Effector memory CD4-positive, alpha-beta T cell (primary cell): ENCODE data around the gene NLRP7.
"Not testable (repeated sequence)": the region's sequence is repeated elsewhere in the genome, so short reads cannot be mapped to it uniquely, and the experiment has no call there.

Source experiments
- DNase-seq, 3 donors: peaks; one replicate each; pipeline ENCODE4 v3.0.0-alpha.2; 2020
- H3K27ac ChIP-seq: 2 replicates; pipeline ENCODE4 v1.7.0; 2013; ENCODE audit warnings: mild to moderate bottlenecking, low read length, moderate library complexity; ENCODE audit not compliant: insufficient read depth, poor library complexity, severe bottlenecking
- H3K27me3 ChIP-seq: replicated peaks from 2 replicates; pipeline ENCODE4 v1.7.0; 2013; ENCODE audit warnings: mild to moderate bottlenecking, low read length; ENCODE audit not compliant: insufficient read depth, control insufficient read depth, poor library complexity, severe bottlenecking
- H3K36me3 ChIP-seq: 2 replicates; pipeline ENCODE4 v1.7.0; 2013; ENCODE audit warnings: mild to moderate bottlenecking, low read length, moderate library complexity; ENCODE audit not compliant: control insufficient read depth, insufficient read depth
- H3K4me1 ChIP-seq: 2 replicates; pipeline ENCODE4 v1.7.0; 2013; ENCODE audit warnings: low read length, mild to moderate bottlenecking; ENCODE audit not compliant: control insufficient read depth, insufficient read depth, poor library complexity, severe bottlenecking
- H3K4me3 ChIP-seq: 2 replicates; pipeline ENCODE4 v1.7.0; 2013; ENCODE audit warnings: low read length, low read depth, mild to moderate bottlenecking; ENCODE audit not compliant: insufficient read depth, poor library complexity, severe bottlenecking
- H3K9me3 ChIP-seq: 2 replicates; pipeline ENCODE4 v1.7.0; 2013; ENCODE audit warnings: mild to moderate bottlenecking, low read length, moderate library complexity; ENCODE audit not compliant: control insufficient read depth

Gene NLRP7

GRCh38 chr19:54903303-54903702 lies 44.0 kb downstream of the NLRP7 start:
- no peak overlapping the region for H3K4me3 ChIP-seq
- no peaks in the 10 kb centered on the region for H3K27me3 ChIP-seq
- no peaks in the 10 kb centered on the region for H3K4me1 ChIP-seq
- H3K9me3 ChIP-seq, result no peaks in the 10 kb centered on the region
- H3K36me3 ChIP-seq, result no peaks in the 10 kb centered on the region
- no peak for DNase-seq
- no peak overlapping the region for H3K27ac ChIP-seq

- Histone ChIP-seq H3K27me3 (no peaks in the 10 kb centered on the region), H3K36me3 (no peaks in the 10 kb centered on the region), H3K9me3 (no peaks in the 10 kb centered on the region), H3K27ac (no peak overlapping the region), H3K4me3 (no peak overlapping the region), H3K4me1 (no peaks in the 10 kb centered on the region)
- no peak for DNase-seq
Observed at GRCh38 chr19:54902061-54902460, 45.3 kb downstream of the NLRP7 start.

GRCh38 chr19:54901153-54901552 lies 46.2 kb downstream of the NLRP7 start:
- not testable (repeated sequence) for H3K27ac ChIP-seq, H3K9me3 ChIP-seq, DNase-seq, H3K4me1 ChIP-seq, H3K27me3 ChIP-seq, H3K4me3 ChIP-seq, H3K36me3 ChIP-seq

- H3K4me1 ChIP-seq, H3K9me3 ChIP-seq, DNase-seq, H3K36me3 ChIP-seq, H3K27ac ChIP-seq, H3K27me3 ChIP-seq, H3K4me3 ChIP-seq: not testable (repeated sequence)
Observed at GRCh38 chr19:54899646-54900045, 47.7 kb downstream of the NLRP7 start.

GRCh38 chr19:54898685-54899084 lies 48.6 kb downstream of the NLRP7 start:
- H3K9me3 ChIP-seq, H3K27me3 ChIP-seq, DNase-seq, H3K4me1 ChIP-seq, H3K27ac ChIP-seq, H3K36me3 ChIP-seq, H3K4me3 ChIP-seq: not testable (repeated sequence)

- no peaks in the 10 kb centered on the region for H3K36me3 ChIP-seq
- H3K27ac ChIP-seq, result no peak overlapping the region
- H3K9me3 ChIP-seq, result no peaks in the 10 kb centered on the region
- H3K4me3 ChIP-seq, result no peak overlapping the region
- no peak for DNase-seq
- no peaks in the 10 kb centered on the region for H3K4me1 ChIP-seq
- H3K27me3 ChIP-seq, result no peaks in the 10 kb centered on the region
Observed at GRCh38 chr19:54896036-54896435, 51.3 kb downstream of the NLRP7 start.

- H3K27ac ChIP-seq, H3K4me3 ChIP-seq, H3K4me1 ChIP-seq: not testable (repeated sequence)
Observed at GRCh38 chr19:54894106-54894505, 53.2 kb downstream of the NLRP7 start.

GRCh38 chr19:54893406-54893805 lies 53.9 kb downstream of the NLRP7 start:
- H3K36me3 ChIP-seq, result no peaks in the 10 kb centered on the region
- H3K27ac ChIP-seq, result no peak overlapping the region
- H3K9me3 ChIP-seq, result no peaks in the 10 kb centered on the region
- no peak overlapping the region for H3K4me3 ChIP-seq
- H3K4me1 ChIP-seq, result no peaks in the 10 kb centered on the region
- no peak for DNase-seq
- no peaks in the 10 kb centered on the region for H3K27me3 ChIP-seq

More at GRCh38 chr19:54894106-54894505, 53.2 kb downstream of the NLRP7 start:
- not testable (repeated sequence) for H3K27me3 ChIP-seq, DNase-seq, H3K36me3 ChIP-seq, H3K9me3 ChIP-seq

- DNase-seq, result no peak
- Histone ChIP-seq H3K27ac (no peak overlapping the region), H3K36me3 (no peaks in the 10 kb centered on the region), H3K4me1 (no peaks in the 10 kb centered on the region), H3K9me3 (no peaks in the 10 kb centered on the region), H3K4me3 (no peak overlapping the region), H3K27me3 (no peaks in the 10 kb centered on the region)
Observed at GRCh38 chr19:54889566-54889965, 57.8 kb downstream of the NLRP7 start.

GRCh38 chr19:54888239-54888638 lies 59.1 kb downstream of the NLRP7 start:
- Histone ChIP-seq H3K4me3 (no peak overlapping the region), H3K9me3 (no peaks in the 10 kb centered on the region), H3K27me3 (no peaks in the 10 kb centered on the region), H3K27ac (no peak overlapping the region), H3K36me3 (no peaks in the 10 kb centered on the region), H3K4me1 (no peaks in the 10 kb centered on the region)
- no peak for DNase-seq

GRCh38 chr19:54883228-54883627 lies 64.1 kb downstream of the NLRP7 start:
- H3K36me3 ChIP-seq, result no peaks in the 10 kb centered on the region
- H3K27me3 ChIP-seq, result peaks cover 4% of the 10 kb centered on the region
- DNase-seq, result no peak
- no peak overlapping the region for H3K27ac ChIP-seq
- no peaks in the 10 kb centered on the region for H3K9me3 ChIP-seq
- H3K4me3 ChIP-seq, result no peak overlapping the region
- no peaks in the 10 kb centered on the region for H3K4me1 ChIP-seq
